Measurements from ENCODE around the gene TNFAIP6. TPM values are rescaled to one million over a fixed set of nuclear protein-coding genes. Genes with fewer than 3 reads are reported as not detected.
"Not testable (repeated sequence)": the region's sequence is repeated elsewhere in the genome, so short reads cannot be mapped to it uniquely, and the experiment has no call there.

The TNFAIP6 gene
- polyA plus RNA-seq, 3 donors: 0.38 to 110 (median 7.2) TPM

- no peak overlapping the region for H3K27ac ChIP-seq (ENCODE audit: low read depth, low read length)
Observed at GRCh38 chr2:151407281-151407680, 49.9 kb downstream of the TNFAIP6 start.

DNA sequence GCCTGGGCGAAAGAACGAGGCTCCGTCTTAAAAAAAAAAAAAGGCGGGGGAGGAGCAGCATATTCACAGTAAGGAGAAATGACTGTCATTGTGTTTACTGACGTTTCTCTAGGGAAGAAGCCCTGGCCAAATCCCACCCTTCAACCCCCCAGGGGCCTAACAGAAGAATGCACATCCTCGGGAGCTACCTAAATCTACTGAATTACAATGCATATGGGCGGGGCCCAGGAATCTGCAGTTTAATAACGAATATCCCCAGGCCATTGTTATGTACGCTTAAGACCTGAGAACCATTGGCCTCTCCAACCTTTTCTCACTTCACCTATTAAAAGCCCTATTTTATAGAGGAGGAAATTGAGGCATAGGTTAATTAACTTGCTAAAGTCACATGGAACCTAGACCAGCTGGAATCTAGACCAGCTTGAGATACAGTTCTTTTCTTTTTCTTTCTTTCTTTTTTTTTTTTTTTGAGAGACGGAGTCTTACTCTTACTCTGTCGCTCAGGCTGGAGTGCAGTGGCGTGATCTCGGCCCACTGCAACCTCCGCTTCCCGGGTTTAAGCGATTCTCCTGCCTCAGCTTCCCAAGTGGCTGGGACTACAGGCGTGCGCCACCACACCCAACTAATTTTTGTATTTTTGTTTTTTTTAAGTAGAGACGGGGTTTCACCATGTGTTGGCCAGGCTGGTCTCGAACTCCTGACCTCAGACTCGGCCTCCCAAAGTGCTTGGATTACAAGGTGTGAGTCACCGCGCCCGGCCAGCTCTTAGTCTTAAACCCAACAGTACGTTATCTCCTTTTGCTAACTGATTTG is 51.6 kb downstream of the TNFAIP6 start:
- 83 to 92% (median 88%) methylated on average over 25 of the region's 25 CpGs for WGBS, 3 donors
- no peak overlapping the region for H3K27ac ChIP-seq (ENCODE audit: low read depth, low read length)

DNA sequence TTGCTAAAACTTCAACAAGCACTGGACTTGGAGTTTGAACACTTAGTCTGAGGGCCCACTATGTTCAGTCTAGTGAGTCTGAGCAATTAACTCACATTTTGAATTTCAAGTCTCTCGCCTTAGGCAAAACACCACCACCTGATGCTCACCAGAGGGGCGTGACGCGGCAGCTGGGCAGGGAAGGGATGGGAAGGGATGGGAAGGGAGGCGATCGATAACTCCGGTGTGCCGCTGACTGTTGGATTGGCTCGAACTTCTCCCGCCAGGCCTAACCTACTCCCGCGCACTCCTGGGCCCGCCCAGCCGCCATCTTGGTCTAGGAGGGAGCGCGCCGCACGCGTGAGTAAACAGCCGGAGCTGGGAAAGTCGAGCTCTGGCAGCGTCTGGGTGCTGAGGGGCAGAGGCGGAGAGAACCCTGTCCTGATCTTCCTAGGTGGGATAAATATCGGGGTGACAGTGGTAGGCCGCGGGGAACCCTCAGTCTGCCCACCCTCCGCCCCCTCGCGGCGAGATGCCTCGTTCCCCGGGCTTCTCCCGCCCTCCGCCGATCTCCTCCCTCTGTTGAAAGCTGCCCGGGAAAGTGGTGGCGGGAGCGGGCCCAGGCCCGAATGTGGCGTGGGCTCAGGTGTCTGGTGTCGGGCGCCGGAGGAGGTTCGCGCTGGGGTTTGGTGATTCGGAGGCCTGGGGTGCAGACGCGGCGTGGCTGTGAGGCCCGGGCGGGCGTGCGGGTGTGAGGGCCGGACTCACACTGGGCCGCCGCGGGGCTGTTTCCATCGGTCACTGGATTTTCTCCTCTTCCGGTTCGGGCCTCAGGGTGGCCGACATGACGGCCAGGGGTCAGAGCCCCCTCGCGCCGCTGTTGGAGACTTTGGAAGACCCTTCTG is 52.5 kb downstream of the TNFAIP6 start, which contains the start of gene RIF1:
TSS of gene RIF1 (plus strand) at position 302 of the 884 bp plus-strand sequence. CDS start at position 824, 522 bp downstream.
- peak within 1 kb of the TSS; percentile 49 for H3K27ac ChIP-seq (ENCODE audit: low read depth, low read length)
- WGBS, 3 donors: 0 to 1% (median 1%) methylated on average over 60 to 65 of the region's 65 CpGs

GRCh38 chr2:151410485-151410834 is 53.1 kb downstream of the TNFAIP6 start:
- H3K27ac ChIP-seq (ENCODE audit: low read depth, low read length): peak overlapping the region; percentile 49
- 0 to 1% (median 1%) methylated on average over 21 of the region's 21 CpGs for WGBS, 3 donors

GRCh38 chr2:151417650-151418049 is 60.3 kb downstream of the TNFAIP6 start:
- WGBS, 3 donors: 79 to 94% (median 92%) methylated on average over 3 of the region's 3 CpGs
- H3K27ac ChIP-seq (ENCODE audit: low read depth, low read length): no peak overlapping the region

DNA sequence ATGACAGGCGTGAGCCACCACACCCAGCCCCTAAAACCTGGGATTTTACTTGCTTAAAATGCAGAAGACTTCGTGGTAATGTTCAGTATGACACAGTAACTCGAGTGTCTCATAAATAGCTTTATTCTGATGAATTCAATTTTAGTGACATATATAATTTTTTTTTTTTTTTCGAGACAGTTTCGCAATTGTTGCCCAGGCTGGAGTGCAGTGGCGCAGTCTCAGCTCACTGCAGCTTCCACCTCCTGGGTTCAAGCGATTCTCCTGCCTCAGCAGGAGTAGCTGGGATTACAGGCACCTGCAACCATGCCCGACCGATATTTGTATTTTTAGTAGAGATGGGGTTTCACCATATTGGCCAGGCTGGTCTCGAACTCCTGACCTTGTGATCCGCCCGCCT is 64.3 kb downstream of the TNFAIP6 start:
- 91 to 95% (median 95%) methylated on average over 12 of the region's 12 CpGs for WGBS, 3 donors
- H3K27ac ChIP-seq (ENCODE audit: low read depth, low read length): not testable (repeated sequence)

DNA sequence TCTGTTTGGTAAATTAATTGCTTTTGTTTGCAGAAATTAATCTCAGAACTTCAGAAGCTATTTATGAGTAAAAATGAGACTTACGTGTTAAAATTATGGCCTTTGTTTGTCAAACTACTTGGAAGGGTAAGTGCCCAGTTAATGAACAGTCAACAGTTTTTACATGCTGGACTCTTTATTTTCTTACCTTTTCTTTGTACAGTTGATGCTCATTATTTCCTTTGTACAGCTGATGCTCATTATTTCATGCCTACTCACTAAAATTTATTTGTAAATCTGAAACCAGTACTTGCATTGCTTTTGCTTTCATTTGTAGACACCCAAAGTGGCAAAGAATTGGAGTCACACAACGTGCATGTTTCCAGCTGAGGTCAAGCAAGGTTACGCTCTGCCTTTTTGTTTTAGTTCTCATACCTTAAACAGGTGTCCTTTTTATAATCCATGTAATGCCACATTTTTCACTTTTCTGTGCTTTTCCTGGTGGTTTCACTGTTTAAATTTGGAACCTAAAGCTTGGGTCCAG is 65.6 kb downstream of the TNFAIP6 start:
- 74 to 83% (median 83%) methylated on average over 3 of the region's 3 CpGs for WGBS, 3 donors
- no peak overlapping the region for H3K27ac ChIP-seq (ENCODE audit: low read depth, low read length)

DNA sequence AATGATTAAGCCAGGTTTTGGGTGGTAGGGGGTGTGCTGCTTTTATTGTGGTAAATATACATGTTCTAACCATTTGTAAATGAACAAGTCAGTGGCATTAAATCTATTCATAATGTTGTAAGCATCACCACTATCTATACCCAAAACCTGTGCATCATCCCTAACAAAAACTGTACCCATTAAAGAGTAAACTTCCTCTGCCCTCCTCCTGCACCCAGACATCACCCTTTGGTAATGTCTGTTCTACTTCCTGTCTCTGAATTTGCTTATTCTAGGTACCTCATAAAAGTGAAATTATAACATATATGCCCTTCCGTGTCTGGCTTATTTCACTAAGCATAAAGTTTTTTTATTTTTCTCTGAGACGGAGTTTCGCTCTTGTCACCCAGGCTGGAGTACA is 66.4 kb downstream of the TNFAIP6 start:
- WGBS, 3 donors: 84 to 93% (median 90%) methylated on average over 3 of the region's 3 CpGs
- H3K27ac ChIP-seq (ENCODE audit: low read depth, low read length): no peak overlapping the region

Other genes starting within 250 kb of the TNFAIP6 start
- gene RBM43, start 95.7 kb upstream of the TNFAIP6 start, polyA plus RNA-seq: 1 to 10 TPM; 2.8 to 4.8 (median 3.7) TPM
- gene NMI, start 67.9 kb upstream of the TNFAIP6 start, polyA plus RNA-seq: 10 to 100 TPM in 2 of 3 donors, 1 to 10 TPM in 1; 6.3 to 15.5 (median 11.1) TPM
- 1 to 10 TPM; 2.9 to 5.8 (median 3.8) TPM for gene RIF1, start 52.3 kb downstream of the TNFAIP6 start, polyA plus RNA-seq